CD1c-positive myeloid dendritic cell (primary cell): ENCODE results near the gene DTNB.

Experiments
- DNase-seq: peaks from one replicate; pipeline ENCODE4 v3.0.0-alpha.2; 2016; ENCODE audit errors: extremely low spot score

Gene DTNB

GRCh38 chr2:25342372-25343186 lies 330.8 kb downstream of the DTNB start:
- DNase-seq, result peak; percentile 87

- DNase-seq, result peak; percentile 20
These were observed 331.5 kb downstream of the DTNB start, which contains the start of gene DNMT3A for GRCh38 chr2:25341753-25342371. DNMT3A (minus strand) TSS chr2:25341925; CDS start chr2:25313984, 27,941 bp downstream.

DNA sequence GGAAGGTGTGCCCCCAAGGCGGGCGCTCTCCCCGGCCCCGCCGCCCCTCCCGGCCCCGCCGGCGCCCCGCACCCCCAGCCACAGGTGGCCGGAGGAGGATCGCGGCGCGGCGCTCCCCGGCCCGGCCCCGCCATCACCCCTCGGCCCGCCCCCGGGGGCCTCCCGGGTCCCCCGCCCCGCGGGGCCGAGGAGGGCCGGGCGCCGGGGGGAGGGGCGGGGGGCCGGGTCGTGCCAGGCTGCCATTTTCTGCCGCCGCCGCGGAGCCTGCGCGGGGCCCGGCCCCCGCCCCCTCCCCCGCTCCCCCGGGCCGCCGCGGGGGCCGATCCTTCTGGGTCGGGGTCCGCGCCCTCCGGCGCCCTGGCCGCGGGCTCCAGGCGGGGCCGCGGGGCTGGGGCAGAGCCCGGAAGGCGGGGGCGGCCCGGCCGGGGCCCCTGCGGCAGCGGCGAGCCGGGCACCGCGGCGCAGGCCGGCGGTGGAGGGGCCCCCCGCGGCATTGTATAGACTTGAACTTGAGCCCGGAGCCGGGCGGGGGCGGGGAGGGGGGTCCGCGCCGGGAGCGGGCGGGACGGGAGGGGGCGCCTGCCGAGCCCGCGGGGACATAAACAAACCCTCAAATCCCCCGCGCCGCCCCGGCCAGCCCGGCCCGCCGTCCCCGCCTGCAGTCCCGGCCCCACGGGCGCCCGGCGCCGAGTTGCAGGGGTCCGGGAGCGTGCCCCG lies 332.2 kb downstream of the DTNB start:
- DNase-seq, result peak; percentile 31

- DNase-seq, result no peak
These were observed 333.0 kb downstream of the DTNB start for GRCh38 chr2:25340181-25340921.

DNA sequence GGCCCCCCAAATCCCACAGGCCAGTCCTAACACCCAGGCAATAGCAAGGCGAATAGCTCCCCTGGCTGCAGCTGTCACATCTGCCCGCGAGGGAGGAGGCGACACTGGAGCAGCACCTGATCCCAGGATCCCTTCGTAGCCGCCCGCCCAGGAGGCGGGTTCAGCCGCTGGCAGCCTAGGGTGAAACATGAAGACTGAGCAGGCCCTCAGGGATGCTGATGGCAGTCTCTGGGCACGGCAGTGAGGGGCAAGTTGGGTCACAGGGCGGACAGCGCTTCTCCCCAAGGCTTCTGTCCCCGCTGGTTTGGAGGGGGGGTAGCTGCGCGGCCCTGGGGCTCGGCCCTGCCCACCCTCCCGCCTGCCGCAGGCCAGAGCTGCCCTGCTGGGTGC lies 333.6 kb downstream of the DTNB start:
- no peak for DNase-seq

DNA sequence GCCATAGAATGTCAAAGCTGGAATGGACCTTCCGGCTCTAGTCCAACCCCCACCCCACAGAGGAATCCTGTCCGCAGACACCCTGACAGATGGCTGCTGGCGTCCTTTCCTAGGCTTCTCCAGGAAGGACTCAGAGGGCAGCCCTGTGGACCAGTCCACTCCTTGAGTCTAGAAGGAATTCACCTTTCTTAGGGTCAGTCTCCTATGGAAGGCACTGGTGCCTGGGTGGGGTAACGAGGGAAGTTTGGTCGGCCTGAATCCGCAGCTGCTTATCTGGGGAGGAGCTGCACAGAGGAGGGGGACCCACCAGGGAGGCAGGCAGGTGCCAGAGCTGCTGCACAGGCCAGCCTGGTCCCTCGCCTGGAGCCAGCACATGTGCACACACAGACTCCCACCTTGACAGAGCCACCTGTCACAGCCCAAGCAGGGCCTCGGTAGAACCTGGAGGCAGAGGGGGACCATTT lies 334.1 kb downstream of the DTNB start:
- DNase-seq, result no peak

- no peak for DNase-seq
These were observed 335.0 kb downstream of the DTNB start for GRCh38 chr2:25338401-25338800.

DNA sequence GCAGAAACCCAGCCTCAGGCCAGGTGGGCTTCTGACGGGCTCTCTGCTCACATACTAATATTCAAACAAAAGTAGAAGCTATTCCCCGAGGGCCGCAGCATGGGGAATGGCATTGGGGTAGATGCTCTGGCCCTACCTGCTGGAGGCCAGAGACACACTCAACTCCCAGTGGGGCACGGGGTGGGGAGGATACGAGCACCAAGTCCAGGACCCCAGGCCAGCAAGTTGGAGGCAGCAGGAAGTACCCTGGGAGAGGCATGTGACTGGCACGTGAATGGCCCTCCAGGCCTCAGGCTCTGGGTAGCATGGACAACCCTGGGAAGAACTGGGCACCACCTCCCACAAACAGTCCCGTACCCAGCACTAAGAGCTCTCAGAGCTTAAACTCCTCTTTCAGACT lies 335.5 kb downstream of the DTNB start:
- no peak for DNase-seq

GRCh38 chr2:25337276-25337675 lies 336.1 kb downstream of the DTNB start:
- no peak for DNase-seq

DNA sequence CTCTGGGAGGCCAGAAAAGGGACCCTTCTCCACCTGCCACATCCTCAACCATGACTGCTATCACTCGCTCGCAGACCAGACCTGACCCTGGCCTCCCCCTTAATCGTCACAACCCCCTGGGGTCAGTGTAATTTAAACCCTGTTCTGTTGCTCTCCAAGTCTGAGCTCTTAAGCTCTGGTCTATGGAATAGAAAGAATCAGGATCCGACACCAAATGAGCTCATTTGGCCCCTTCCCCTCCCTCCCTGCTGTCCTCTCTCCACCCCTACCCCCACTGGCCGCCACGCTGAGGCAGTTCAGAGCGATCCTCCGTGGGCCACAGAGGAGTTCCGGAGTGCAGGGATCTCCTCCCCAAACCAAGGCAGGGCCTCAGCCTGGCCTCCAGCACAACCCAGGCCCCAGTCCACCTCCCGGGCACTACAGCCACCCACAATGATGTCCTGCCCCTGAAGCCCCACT lies 337.0 kb downstream of the DTNB start:
- no peak for DNase-seq

DNA sequence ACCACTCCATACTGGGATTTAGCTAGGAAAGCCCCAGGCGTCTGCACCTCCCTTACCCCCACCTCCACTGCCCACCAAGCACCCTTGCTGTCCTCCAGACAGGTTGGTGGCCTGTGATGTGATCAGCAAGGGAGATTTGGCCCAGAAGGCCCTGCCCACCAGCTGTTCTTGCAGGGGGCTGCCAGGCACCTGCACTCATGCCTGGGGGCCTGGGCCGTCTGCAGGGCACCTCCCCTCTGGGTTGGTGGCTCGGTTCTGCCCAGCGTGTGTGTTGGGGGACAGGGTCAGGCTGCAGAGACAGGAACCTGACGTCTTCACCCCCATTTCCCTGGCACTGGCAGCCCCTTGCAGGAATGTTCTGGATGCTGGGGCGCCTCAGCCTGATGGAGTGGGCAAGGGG lies 337.4 kb downstream of the DTNB start:
- DNase-seq, result no peak

DNA sequence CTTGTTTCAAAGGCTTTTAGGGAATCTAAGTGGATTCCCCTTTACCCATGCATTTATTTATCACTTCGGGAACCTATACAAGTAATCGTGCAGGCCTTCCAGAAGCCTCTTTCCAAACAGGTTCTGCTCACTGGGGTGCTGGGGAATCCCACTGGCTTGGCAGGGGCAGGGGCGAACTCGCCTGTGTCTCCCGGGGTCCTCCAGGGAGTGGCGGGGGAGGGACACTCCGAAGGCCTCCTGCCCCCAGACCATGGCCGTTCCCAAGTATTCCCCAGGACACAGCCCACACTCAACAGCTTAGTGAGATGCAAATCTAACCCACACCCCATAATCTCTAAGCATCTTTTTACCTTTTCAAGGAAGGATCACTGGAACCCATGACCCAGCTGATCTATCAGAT lies 338.2 kb downstream of the DTNB start:
- DNase-seq, result no peak

DNA sequence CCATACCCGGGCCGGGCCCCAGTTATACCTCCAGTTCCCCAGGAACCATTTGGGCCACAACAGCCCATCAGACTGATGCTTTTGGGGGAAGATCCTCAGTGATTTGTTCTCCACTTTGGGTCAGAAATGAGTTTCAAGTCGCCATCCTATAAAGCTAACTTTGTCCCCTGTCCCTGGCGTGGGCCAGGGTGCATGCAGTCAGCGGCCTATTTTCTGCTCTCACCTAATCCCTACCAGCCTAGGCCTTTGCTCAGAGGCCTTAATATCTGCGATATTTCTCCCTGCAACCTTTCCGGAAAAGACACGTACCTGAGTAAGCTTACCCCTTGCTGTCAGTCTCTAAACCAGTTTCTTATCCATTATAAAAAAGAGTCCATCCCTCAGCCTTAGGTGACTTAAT lies 338.9 kb downstream of the DTNB start:
- DNase-seq, result no peak

DNA sequence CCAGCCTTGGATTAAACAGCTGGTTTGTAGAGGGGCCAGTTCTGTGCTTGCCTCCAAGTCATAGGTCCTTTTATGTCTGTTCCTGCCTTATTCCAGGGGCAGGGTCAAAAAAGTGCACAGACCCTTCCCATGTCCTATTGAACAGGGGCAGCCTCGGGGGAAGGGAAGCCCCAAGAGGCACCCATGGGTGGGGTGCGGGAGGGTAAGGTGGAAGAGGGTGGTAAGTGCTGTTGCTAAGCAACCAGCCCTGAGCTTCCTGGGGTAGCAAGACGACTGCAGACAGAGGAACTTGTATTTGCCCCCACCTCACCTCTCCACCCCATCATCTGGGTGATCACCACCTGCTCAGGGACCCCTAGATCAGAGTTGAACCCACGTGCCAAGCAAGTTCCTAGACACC lies 339.4 kb downstream of the DTNB start:
- DNase-seq, result no peak

DNA sequence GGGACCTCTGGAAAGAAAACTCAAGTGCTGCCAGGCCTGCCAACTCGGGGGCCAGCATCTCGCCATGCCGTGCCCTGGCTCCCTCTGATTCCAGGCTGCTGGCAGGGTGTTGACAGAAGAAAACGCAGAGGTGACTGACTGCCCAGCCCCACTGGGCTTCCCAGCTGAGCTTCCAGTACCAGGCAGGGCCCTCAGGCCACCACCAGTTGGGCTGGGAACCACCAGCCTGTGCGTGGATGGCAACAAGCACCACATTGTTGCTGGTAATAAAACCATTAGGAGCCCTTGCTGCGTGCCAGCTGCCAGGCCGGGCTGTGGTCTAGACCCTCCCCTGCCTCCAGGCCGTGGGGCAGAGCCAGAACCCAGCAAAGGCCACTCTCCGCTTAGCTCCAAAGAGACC lies 340.8 kb downstream of the DTNB start:
- DNase-seq, result no peak

GRCh38 chr2:25331686-25332365 lies 341.6 kb downstream of the DTNB start:
- DNase-seq, result no peak

GRCh38 chr2:25330937-25331336 lies 342.4 kb downstream of the DTNB start:
- DNase-seq, result no peak

DNA sequence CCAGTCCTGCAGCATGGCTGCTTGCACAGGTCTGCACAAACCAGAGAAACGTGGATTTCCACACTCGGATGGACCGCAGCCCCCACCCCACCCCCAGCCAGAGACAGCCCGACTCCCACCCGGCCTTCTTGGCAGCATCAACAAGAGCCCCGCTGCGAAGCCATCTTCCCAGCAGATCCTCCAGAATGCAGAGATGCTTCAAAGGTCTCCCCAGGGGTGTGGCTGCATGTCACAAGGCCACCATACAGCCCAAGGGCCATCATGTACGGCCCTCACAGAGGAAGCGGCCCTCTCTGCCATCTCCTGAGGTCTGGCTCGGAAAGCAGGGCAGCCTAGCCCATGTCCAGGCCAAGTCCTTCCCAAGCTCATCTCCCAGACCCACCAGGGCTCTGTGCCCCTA lies 343.1 kb downstream of the DTNB start:
- DNase-seq, result no peak

- no peak for DNase-seq
These were observed 345.0 kb downstream of the DTNB start for GRCh38 chr2:25328152-25329085.
